HEK293 (cell line): ENCODE data around the gene PITRM1.

ENCODE experiments used
- ZBTB17 ChIP-seq: fragments of 450-650 bp; formaldehyde crosslinking; IDR thresholded peaks from 2 replicates; pipeline ENCODE4 v1.5.1; 2016; ENCODE audit warnings: missing biosample characterization, missing genetic modification characterization
- ZNF112 ChIP-seq: fragments of 450-650 bp; formaldehyde crosslinking; IDR thresholded peaks from 2 replicates; pipeline ENCODE4 v1.5.0; 2017; ENCODE audit warnings: missing biosample characterization, missing genetic modification characterization
- ZNF138 ChIP-seq: fragments of 450-650 bp; formaldehyde crosslinking; IDR thresholded peaks from 2 replicates; pipeline ENCODE4 v1.5.1; 2016; ENCODE audit warnings: missing biosample characterization, missing genetic modification characterization, borderline replicate concordance
- ZNF274 ChIP-seq, 2 experiments: fragments of 200-500 bp in 1 of 2; fragments of 450-650 bp in 1 of 2; sonication (Bioruptor generic) in 1 of 2; formaldehyde crosslinking in 1 of 2; IDR thresholded peaks; 2 replicates each; pipeline versions ENCODE4 v1.5.1 to v1.6.1; 2014 to 2016; ENCODE audit warnings: borderline replicate concordance in 1 of 2, inconsistent platforms in 1 of 2, low read length in 1 of 2, missing biosample characterization in 1 of 2, missing genetic modification characterization in 1 of 2
- ZNF776 ChIP-seq: fragments of 450-650 bp; formaldehyde crosslinking; IDR thresholded peaks from 2 replicates; pipeline ENCODE4 v1.5.0; 2017; ENCODE audit warnings: missing biosample characterization, missing genetic modification characterization, borderline replicate concordance
- ZSCAN16 ChIP-seq: fragments of 450-650 bp; formaldehyde crosslinking; IDR thresholded peaks from 2 replicates; pipeline ENCODE4 v1.5.1; 2016; ENCODE audit warnings: missing biosample characterization, missing genetic modification characterization
- TF ChIP-seq, protein P1 (sequence below): fragments of 450-650 bp; formaldehyde crosslinking; IDR thresholded peaks from 2 replicates; pipeline ENCODE4 v1.5.1; 2016; ENCODE audit warnings: missing biosample characterization, missing genetic modification characterization

DNA sequence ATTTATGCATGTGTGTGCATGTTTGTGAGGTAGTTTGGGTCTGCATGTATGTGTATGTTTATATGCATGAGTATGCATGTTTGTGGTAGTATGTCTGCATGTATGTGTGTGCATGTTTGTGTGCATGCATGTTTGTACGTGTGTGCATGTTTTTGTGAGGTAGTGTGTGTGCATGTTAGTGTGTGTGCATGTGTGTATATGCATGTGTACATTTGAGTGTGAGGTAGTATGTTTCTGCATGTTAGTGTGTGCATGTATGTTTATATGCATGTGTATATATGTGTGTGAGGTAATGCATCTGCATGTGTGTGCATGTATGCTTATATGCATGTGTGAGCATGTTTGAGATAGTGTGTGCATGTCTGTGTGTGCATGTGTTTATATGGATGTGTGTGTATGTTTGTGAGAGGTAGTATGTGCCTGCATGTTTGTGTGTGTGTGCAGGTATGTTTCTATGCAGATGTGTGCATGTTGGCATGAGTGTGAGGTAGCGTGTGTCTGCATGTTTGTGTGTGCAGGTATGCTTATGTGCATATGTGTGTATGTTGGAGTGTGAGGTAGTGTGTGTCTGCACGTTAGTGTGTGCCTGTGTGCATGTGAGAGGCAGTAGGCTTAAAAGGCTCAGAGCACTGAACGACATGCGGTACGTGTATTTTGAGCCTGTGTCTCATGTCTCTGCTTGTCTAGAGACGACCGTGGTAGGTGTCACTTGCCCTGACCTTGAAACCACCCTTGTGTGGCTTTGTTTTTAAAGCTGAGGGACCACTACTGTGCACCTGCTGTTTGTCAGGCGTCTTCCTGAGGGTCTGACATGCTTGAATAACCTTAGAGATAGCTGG is 61.6 kb downstream of the PITRM1 start:
- TF ChIP-seq, protein P1, sequence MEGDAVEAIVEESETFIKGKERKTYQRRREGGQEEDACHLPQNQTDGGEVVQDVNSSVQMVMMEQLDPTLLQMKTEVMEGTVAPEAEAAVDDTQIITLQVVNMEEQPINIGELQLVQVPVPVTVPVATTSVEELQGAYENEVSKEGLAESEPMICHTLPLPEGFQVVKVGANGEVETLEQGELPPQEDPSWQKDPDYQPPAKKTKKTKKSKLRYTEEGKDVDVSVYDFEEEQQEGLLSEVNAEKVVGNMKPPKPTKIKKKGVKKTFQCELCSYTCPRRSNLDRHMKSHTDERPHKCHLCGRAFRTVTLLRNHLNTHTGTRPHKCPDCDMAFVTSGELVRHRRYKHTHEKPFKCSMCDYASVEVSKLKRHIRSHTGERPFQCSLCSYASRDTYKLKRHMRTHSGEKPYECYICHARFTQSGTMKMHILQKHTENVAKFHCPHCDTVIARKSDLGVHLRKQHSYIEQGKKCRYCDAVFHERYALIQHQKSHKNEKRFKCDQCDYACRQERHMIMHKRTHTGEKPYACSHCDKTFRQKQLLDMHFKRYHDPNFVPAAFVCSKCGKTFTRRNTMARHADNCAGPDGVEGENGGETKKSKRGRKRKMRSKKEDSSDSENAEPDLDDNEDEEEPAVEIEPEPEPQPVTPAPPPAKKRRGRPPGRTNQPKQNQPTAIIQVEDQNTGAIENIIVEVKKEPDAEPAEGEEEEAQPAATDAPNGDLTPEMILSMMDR (tag by site-specific recombination), result no peak
- TF ChIP-seq ZBTB17 (tag by site-specific recombination), result no peak
- TF ChIP-seq ZNF776, result no peak
- TF ChIP-seq ZNF274 (IDR thresholded peaks at IDR 0.05; ENCODE audit: low read length), result no peak
- TF ChIP-seq ZNF274 (tag by site-specific recombination; IDR thresholded peaks at IDR 0.05; ENCODE audit: borderline replicate concordance), result no peak
- TF ChIP-seq ZNF138, result no peak
- no peak for TF ChIP-seq ZSCAN16 (tag by site-specific recombination)
- TF ChIP-seq ZNF112 (tag by site-specific recombination), result no peak
